ENCODE results near the gene CCL24.

The CCL24 gene

GRCh38 chr7:75815418-75816064 lies 1.9 kb upstream of the CCL24 start:
- DNase-seq (ENCODE audit: insufficient read length) (no peak), FAIRE-seq (no peak)
- no peak for TF ChIP-seq POLR2AphosphoS5 (IDR thresholded peaks at IDR 0.05; ENCODE audit: low read depth, low read length)
- no peak for TF ChIP-seq POLR2A (IDR thresholded peaks at IDR 0.05; ENCODE audit: low read depth, low read length)
- no peak for TF ChIP-seq TAF1 (IDR thresholded peaks at IDR 0.05; ENCODE audit: borderline replicate concordance, low read depth, low read length)

GRCh38 chr7:75814407-75814947 lies 871 bp upstream of the CCL24 start:
- no peak for TF ChIP-seq POLR2A (IDR thresholded peaks at IDR 0.05; ENCODE audit: low read depth, low read length)
- no peak for TF ChIP-seq TAF1 (IDR thresholded peaks at IDR 0.05; ENCODE audit: borderline replicate concordance, low read depth, low read length)
- TF ChIP-seq POLR2AphosphoS5 (IDR thresholded peaks at IDR 0.05; ENCODE audit: low read depth, low read length): no peak
- DNase-seq (ENCODE audit: insufficient read length): no peak
- no peak for FAIRE-seq

GRCh38 chr7:75813084-75813483 lies 522 bp downstream of the CCL24 start:
- FAIRE-seq (no peak), DNase-seq (ENCODE audit: insufficient read length) (no peak)
- no peak for TF ChIP-seq POLR2AphosphoS5 (IDR thresholded peaks at IDR 0.05; ENCODE audit: low read depth, low read length)
- no peak for TF ChIP-seq TAF1 (IDR thresholded peaks at IDR 0.05; ENCODE audit: borderline replicate concordance, low read depth, low read length)
- no peak for TF ChIP-seq POLR2A (IDR thresholded peaks at IDR 0.05; ENCODE audit: low read depth, low read length)

GRCh38 chr7:75811894-75812678 lies 1.5 kb downstream of the CCL24 start:
- TF ChIP-seq POLR2A (IDR thresholded peaks at IDR 0.05; ENCODE audit: low read depth, low read length) (no peak), POLR2AphosphoS5 (IDR thresholded peaks at IDR 0.05; ENCODE audit: low read depth, low read length) (no peak), TAF1 (IDR thresholded peaks at IDR 0.05; ENCODE audit: borderline replicate concordance, low read depth, low read length) (no peak)
- DNase-seq (ENCODE audit: insufficient read length) (no peak), FAIRE-seq (no peak)

GRCh38 chr7:75809396-75809795 lies 4.2 kb downstream of the CCL24 start:
- no peak for TF ChIP-seq POLR2AphosphoS5 (IDR thresholded peaks at IDR 0.05; ENCODE audit: low read depth, low read length)
- FAIRE-seq (no peak), DNase-seq (ENCODE audit: insufficient read length) (no peak)

- DNase-seq (ENCODE audit: insufficient read length) (no peak), FAIRE-seq (no peak)
- TF ChIP-seq POLR2AphosphoS5 (IDR thresholded peaks at IDR 0.05; ENCODE audit: low read depth, low read length): no peak
- no peak for TF ChIP-seq POLR2A (IDR thresholded peaks at IDR 0.05; ENCODE audit: low read depth, low read length)
- TF ChIP-seq TAF1 (IDR thresholded peaks at IDR 0.05; ENCODE audit: borderline replicate concordance, low read depth, low read length): no peak
Observed at GRCh38 chr7:75808106-75808505, 5.5 kb downstream of the CCL24 start.

- FAIRE-seq: no peak
- no peak for DNase-seq (ENCODE audit: insufficient read length)
- no peak for TF ChIP-seq POLR2AphosphoS5 (IDR thresholded peaks at IDR 0.05; ENCODE audit: low read depth, low read length)
- no peak for TF ChIP-seq TAF1 (IDR thresholded peaks at IDR 0.05; ENCODE audit: borderline replicate concordance, low read depth, low read length)
- no peak for TF ChIP-seq POLR2A (IDR thresholded peaks at IDR 0.05; ENCODE audit: low read depth, low read length)
Observed at GRCh38 chr7:75807452-75807851, 6.2 kb downstream of the CCL24 start.

GRCh38 chr7:75806560-75807307 lies 6.9 kb downstream of the CCL24 start:
- FAIRE-seq (no peak), DNase-seq (ENCODE audit: insufficient read length) (no peak)
- TF ChIP-seq POLR2A (IDR thresholded peaks at IDR 0.05; ENCODE audit: low read depth, low read length): no peak
- no peak for TF ChIP-seq POLR2AphosphoS5 (IDR thresholded peaks at IDR 0.05; ENCODE audit: low read depth, low read length)
- TF ChIP-seq TAF1 (IDR thresholded peaks at IDR 0.05; ENCODE audit: borderline replicate concordance, low read depth, low read length): no peak

GRCh38 chr7:75804705-75805104 lies 8.9 kb downstream of the CCL24 start:
- TF ChIP-seq POLR2AphosphoS5 (IDR thresholded peaks at IDR 0.05; ENCODE audit: low read depth, low read length): no peak
- no peak for TF ChIP-seq POLR2A (IDR thresholded peaks at IDR 0.05; ENCODE audit: low read depth, low read length)
- TF ChIP-seq TAF1 (IDR thresholded peaks at IDR 0.05; ENCODE audit: borderline replicate concordance, low read depth, low read length): no peak
- DNase-seq (ENCODE audit: insufficient read length) (no peak), FAIRE-seq (no peak)

- FAIRE-seq: no peak
- no peak for DNase-seq (ENCODE audit: insufficient read length)
- no peak for TF ChIP-seq TAF1 (IDR thresholded peaks at IDR 0.05; ENCODE audit: borderline replicate concordance, low read depth, low read length)
- TF ChIP-seq POLR2A (IDR thresholded peaks at IDR 0.05; ENCODE audit: low read depth, low read length): no peak
- TF ChIP-seq POLR2AphosphoS5 (IDR thresholded peaks at IDR 0.05; ENCODE audit: low read depth, low read length): no peak
Observed at GRCh38 chr7:75804004-75804403, 9.6 kb downstream of the CCL24 start.

GRCh38 chr7:75802552-75802821 lies 11.1 kb downstream of the CCL24 start:
- no peak for DNase-seq (ENCODE audit: insufficient read length)
- no peak for FAIRE-seq
- TF ChIP-seq POLR2A (IDR thresholded peaks at IDR 0.05; ENCODE audit: low read depth, low read length) (no peak), POLR2AphosphoS5 (IDR thresholded peaks at IDR 0.05; ENCODE audit: low read depth, low read length) (no peak), TAF1 (IDR thresholded peaks at IDR 0.05; ENCODE audit: borderline replicate concordance, low read depth, low read length) (no peak)
